NCI-H526 (cell line): ENCODE data around the gene MMP24.

Experiments used
- DNase-seq, 2 experiments: peaks; one replicate each; lab custom pipeline; 2025; lab: John Stamatoyannopoulos, UW

MMP24 gene

DNA sequence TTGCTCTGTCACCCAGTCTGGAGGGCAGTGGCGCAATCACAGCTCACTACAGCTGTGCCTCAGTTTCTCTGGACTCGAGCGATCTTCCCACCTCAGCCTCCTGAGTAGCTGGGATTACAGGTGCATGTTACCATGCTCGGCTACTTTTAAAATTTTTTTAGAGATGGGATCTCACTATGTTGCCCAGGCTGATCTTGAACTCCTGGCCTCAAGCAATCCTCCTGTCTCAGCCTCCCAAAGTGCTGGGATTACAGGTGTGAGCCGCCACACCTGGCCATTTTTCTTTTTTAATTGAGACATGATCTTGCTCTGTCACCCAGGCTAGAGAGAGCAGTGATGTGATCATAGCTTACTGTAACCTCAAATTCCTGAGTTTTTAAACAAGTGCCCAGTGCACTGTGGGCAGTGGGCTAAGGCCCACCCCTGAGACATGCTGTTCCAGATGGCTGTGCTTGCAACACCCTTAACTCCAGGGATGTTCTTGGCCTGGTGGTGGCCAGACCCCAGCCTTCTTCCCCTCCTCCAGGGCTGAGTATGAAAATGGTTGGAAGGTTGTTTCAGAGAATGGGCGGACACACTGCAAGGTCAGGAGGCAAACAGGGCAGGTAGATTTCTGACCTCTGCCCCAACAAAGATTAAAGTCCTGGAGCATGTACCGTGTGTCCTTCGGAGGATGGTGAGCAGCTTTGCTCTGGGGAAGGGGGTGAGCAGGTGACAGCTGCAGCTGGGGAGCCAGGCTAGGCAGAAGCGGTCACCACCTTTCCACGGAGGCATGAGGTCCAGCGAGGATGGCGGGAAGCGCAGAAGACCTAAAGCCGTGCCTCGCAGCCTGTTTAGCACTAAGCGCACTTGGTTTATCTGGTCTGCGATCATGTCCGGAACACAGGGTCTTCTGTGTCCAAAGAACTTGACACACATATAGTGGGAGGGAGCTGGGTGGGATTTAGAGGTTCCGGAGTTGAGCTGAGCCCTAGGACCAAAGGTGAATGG is 67.1 kb downstream of the MMP24 start:
- DNase-seq: no peak

DNA sequence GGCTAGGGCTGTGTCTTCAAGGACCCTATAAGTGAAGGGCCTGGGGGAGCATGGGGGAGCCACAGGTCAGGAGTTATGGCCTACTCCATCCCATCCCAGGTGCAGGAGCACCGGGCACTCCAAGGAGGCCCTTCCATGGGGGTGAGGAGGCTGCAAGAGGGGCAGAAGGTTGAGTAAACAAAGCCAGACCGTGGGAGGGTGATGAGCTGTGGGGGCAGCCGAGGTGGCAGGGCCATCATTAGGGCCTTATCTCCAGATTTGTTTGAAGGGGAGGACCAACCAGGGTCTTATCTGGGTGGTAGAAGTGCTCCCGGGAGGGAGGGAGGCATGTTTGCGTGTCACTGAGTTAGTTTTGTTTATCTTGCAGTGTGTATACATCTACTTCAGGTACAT is 67.8 kb downstream of the MMP24 start:
- no peak for DNase-seq

DNA sequence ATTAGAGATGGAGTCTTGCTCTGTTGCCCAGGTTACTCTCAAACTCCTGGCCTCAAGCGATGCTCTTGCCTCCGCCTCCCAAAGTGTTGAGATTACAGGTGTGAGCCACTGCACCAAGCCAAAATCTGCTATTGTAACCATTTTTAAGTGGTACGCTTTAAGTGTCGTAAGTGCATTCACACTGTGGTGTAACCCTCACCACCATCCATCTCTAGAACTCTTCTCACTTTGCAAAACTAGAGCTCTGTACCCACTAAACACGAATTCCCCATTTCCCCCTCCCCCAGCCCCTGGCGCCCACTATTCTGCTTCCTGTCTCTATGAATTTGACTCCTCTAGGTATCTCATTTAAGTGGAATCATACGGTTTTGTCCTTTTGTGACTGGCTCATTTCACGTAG is 68.6 kb downstream of the MMP24 start:
- no peak for DNase-seq

DNA sequence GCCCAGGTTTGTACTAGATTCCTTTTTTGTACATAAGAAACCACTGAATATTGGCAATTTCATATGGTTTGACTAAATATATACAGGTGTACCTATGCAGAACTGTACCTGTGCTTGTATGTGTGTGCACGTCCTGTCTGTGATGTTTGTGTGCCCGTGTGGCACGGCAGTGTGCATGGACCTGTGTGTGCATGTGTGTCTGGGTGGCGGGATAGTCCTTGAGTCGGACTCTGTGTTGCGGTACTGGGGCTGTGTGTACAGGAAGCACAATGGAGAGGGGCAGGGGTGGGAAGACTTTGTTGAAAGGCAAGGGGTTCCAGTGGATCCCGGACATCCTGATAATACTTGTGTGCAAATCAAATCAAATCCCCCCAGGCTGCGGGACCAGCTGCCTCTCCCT is 69.2 kb downstream of the MMP24 start:
- no peak for DNase-seq

DNA sequence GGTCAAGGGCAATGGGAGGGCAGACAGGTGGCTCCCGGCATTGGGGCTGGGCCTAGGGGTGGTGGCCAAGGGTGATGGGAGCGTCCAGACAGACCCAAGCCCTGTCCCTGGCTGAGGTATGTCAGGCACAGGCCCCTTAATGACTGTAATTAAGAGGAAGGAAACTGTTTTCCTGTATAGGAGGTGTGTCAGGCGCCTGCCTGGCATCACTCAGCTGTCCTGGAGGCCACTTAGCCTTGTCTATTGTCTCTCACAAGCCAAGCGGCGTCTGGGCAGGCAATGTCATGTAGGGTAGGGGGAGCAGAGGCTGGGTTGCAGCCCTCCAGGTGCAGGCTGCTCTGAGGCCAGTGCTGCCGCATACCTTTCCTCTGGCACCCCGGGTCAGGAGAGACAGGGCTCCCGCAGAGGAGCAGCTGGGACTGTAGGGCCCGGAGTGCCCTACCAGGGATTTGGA is 69.6 kb downstream of the MMP24 start:
- DNase-seq: no peak

DNA sequence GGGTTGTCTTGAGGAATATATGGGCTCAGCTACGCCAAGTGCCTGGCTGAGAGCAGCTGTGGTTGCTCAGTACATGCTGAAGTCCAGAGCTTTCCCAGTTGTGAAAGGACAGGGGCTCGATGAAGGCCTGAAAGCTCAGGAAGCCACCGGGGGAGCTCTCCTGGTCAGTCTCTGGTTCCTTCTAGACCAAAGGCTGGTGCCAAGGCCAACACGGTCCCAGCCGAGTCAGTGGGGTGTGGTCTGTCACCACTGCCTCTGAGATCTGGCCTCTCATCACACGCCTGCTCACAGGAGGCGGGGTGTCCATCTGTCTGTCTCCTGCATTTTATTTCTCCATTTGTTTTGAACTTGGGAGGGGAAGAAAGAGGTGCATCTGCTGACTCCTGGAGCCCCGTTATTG is 70.7 kb downstream of the MMP24 start:
- DNase-seq: no peak

DNA sequence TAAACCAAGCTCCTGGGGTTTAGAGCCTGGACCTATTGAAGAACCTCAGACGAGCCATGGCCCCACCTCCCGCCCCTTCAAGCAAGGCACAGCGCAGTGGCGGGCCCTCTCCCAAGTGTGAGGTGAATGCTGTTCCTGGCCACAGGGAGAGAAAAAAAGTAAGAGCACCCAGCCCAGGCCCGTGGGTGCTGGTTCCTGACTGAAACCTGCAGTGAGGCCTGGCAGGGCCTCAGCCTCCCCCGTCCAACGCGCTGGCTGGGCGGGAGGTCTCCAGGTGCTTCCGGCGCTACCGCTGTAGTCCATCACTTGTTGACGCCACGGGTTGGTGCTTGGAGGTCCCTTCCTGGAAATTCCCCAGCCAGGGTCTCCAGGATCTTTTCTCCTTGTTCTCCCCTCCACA is 71.2 kb downstream of the MMP24 start:
- DNase-seq: no peak

DNA sequence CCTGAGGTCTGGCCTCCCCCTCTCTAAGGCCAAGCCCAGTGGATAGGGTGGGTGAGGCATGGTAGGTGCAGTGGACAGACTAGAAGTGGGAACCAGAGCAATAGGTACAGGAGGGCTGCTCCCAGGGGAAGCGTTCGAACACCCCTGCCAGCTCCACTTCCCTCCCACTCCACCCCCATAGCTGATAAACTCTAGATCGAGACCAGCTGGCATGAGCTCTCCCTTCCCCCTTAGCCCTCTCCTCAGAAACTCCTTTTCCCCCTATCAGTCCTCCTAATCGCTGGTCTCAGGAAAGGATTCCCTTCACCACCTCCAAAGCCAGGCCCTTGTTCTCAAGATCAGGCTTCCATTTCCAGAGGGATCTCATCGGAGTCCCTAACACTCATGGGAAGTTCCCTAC is 71.8 kb downstream of the MMP24 start:
- DNase-seq: no peak

DNA sequence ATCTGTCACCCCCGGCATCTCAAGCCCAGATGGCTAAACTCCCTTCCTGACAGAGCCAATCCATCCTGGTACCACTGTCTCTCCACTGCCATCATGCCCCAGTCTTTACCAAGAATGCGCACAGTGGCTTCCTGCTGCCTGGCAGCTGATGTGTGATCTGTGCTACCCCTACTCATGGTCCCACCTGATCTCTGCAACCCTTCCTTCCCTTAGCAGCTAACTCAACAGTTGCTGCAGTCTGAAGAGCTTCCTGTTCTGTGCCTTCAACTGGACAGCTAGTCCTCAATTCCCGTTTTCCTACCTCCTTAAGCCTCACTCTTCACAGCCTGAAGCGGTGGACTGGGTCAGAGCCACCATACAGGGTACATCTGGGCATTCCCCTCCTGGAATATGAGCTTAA is 73.3 kb downstream of the MMP24 start:
- no peak for DNase-seq

DNA sequence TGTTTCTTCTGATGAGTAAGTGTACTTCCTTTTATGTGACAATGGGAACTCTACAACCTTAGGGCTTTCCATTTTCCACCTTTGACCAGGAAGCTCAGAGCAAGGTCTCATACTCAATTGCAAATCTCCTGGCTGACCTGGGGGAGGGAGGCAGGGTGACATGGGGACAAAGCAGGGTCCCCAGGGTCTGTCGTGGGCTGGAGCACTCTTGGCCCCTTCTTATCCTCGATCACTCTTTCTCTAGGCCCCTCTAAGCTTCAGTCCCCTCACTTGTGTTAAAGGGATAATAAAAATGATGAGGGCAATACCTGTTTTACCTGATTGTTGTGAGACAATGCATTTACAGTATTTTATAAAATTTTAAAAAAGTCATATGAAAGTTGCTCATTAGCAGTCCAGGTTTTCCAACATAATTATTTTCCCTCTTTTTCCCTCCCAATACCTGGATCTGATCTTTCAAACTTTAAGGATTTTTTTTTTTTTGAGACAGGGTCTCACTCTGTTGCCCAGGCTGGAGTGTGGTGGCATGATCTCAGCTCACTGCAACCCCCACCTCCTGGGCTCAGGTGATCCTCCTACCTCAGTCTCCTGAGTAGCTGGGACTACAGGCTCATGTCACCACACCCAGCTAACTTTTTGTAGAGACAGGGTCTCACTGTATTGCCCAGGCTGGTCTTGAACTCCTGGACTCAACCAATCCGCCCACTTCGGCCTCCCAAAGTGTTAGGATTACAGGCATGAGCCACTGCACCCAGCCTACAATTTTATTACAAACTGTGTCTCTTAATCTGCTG is 74.2 kb downstream of the MMP24 start:
- no peak for DNase-seq

DNA sequence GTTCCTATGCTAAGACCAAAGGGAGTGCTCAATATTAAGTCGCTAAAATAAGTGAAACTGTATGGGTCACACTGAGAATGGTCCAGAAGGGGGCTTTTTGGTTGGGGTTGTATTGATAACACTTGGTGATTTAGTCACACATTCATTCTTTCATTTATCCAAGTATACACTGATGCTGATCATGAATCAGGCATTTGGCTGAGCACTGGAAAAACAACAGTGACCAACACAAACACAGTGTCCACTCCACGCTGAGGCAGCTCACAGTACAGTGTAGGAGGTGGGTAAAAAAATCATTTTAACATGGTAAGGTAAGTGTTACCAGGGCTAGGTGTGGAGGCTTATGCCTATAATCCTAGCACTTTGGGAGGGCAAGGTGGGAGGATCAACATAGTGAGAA is 74.9 kb downstream of the MMP24 start:
- no peak for DNase-seq

DNA sequence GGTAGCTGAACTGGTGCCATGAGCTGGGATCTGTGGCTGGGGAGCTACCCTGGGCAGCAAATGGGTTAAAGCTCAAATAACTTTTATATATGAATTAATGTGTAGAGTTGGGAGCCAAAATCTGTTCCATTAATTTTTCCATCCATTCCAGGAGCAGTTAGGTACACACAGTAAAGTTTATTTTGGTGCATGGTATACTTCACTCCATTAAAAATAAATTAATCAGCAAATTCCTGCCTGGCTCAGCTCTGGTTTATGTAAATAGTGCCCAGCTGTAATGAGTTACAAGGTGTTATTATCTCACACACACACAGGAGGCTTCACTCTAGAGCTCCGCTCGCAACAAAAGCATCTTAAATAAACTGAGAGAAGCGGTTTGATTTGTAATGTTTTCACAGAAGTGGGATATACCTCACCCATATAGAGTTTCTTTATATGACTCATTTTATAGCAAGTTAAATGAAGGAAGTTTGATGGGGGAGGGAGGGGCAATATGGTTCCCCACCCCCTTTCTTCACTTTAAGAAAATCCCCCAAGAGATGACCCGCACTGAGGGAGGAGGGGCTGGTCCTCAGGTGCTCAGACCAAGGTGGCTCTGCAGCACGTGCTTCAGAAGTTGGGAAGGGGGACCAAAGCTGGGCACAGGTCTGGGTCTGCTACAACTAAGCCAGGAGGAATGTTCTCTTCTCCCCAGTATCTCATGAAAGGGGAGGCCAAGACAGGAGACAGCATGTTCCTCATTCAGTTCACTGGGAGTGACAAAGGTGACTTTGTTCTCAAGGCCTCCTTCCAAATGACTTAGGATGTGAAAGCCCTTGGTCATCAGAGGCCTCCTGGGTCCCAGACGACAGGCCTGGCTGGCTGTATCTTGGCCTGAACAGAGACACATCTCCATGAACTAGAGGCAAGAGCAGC is 76.2 kb downstream of the MMP24 start:
- no peak for DNase-seq

DNA sequence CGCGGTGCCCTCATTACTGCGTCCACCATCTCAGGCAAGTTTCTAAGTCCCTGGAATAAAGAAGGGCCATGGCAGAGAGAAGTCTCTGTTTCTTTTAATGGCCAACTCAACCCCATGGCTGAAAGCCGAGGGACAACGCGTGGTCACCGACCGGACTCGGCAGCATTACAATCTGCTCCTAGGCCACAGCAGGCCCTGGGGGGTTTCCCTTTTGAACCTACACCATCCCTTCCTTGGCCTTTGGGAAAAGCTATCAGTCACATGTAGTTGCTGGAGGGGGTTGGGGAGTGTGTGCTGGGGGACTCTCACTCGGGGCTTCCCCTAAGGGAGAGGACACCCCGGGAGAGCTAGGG is 76.9 kb downstream of the MMP24 start:
- DNase-seq: no peak

DNA sequence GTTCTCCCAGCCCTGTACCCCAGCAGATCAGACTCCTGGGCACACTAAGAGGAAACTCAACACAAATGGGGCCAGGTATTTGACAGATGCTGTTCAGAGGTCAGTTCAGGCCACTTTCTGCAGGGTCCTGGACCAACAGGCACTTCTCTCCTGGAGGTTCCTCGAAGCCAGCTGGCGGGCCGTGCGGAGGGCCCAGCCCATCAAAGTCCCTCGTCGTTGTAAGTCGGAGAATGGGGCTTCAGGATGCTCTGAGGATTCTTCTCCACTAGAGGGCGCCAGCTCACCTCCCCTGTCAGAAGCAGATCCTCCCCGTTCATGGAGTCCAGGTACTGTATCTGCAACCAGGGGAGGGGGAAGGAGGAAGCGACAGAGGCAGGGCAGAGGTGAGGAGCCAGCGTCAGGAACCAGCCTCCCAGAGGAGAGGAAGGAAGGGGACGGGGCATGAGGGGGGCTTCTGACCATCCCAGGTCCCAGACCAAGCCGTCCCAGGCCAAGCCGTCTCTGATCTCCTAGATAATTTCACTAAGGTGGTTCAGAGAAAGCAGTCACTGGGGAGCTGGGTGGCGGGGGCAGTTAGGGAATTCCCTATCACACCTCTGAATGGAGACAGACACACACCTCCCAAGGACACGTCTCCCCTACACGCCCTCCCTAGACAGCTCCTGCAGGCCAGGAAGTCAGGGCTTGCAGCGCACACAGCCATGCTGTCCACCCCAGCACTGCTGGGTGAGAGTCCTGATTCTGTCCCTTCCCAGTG is 77.4 kb downstream of the MMP24 start:
- DNase-seq: peak; percentile 83 to 96

DNA sequence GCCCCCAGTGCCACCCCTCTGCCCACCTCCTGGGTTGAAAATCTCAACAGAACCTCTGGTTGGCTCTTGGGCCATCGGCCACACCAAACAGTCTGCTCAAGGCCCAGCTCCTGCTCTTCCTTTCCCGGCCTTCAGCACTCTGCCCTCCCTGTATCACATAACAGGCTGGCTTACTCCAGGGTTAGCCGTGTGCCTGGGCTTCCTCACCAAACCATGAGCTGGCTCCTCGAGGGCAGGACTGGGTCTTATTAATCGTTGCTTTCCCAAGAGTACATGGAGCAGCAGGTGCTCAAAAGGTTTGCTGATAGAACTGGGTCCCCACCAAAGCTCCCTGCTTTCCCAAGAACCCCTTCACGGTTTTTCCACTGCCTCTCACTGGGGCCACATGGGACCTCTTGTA is 78.5 kb downstream of the MMP24 start:
- DNase-seq: no peak

DNA sequence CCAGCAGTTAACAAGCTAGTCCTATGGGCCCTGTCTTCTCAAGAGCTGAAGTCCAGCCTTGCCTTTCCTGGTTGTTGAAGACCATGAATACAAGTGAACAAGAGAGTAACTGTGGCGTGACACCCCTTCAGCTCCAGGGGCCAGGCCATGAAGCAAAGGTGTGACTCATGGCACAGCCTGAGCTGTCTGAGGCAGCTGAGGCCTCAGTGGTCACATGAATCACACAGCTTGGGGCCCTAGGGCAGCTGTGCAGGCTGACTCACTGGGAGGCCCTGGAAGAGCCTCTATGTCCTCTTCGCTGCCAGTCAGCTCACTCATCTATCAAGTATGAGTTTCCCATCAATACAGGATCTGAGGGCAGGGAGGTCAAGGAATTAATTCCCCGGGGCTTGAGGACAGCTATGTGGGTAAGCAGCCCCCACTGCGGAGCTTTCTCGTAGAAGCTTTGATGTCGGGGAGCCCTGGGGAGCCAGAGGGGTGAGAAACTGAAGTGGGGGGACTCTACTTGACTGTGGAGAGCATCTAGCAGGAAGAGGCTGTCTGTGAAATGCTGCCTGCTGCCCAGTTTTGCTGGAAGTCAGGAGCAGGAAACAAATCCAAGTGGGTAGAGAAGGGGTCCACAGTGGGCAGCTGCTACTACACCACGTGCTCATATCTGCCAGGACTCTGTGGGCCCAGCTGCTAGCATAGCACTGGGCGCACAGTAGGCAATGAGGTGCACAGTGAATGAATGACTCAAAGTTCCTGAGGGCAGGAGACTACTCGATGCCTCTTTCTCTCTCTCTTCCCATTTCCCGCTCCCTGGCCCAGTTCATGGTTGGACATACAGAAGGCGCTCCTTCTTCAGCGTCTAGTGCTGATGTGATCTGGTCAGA is 79.4 kb downstream of the MMP24 start:
- no peak for DNase-seq

DNA sequence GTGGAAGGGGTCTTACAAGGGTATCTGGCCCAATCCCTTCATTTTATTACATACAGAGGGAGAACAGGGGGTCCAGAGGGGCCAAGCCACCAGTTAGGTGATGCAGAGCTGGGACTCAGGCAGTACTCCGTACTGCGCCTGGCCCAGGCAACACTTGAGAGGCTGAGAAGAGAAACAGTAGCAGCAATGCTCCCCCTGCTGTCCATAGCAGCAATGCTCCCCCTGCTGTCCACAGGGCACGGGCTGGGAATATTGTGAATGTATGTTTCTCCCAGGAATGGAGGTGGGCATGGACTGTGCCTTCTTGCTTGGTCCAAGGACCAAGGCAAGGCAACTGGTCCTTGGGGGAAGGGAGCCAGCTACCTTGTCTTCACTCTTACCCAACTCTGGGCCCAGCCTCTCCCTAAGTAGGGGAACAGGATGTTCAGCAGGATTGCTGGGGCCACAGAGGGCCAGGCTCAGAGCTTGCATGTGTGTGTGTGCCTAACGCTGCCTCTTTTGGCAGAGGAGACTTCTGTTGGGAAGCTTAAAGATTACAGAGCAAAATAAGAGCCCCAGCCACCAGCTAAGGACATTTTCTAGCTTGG is 80.5 kb downstream of the MMP24 start:
- peak; percentile 40 to 75 for DNase-seq

DNA sequence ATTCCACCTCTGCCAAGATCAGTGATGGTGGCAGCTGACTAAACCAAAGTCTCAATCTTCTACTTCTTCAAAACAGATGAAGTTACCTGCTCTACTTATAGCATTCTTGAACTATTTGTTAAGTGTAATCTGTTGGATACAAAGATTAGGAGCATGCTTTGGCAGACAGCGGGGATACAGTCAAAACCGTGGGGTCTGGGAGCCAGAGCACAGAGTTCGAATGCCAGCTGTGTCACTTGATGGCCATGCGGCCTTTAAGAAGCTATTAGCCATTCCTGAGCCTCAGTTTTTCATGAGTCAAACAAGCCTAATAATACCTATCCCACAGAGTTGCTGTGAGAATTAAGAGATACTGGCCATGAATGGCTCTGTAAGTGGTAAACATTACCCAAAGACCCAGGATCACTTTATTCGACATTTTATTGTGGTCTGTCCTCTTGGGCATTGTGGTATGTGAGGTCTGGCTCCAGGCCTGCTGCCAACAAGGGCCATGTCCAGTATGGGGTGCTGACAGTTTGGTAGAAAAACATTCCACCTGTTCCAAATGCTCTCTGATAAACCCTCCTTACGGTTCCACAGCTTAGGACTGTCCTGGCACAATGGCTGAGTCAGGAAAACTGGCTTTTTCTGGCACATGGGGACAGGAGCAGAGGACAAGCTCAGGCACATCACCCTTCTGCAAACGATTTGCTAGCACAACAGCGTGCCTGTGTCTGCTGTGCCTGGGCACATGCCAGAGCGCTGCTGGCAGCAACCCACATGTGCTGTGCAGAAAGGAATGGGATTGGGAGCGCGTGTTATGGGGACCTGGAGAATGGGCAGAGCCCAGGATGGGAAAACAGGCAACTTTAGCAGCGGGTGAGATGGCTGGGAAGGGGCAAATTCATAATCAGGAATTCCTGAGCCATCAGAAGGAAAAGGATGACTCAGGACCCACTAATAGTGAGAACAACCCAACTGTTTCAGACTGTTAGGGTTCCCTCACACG is 81.5 kb downstream of the MMP24 start:
- DNase-seq: no peak

DNA sequence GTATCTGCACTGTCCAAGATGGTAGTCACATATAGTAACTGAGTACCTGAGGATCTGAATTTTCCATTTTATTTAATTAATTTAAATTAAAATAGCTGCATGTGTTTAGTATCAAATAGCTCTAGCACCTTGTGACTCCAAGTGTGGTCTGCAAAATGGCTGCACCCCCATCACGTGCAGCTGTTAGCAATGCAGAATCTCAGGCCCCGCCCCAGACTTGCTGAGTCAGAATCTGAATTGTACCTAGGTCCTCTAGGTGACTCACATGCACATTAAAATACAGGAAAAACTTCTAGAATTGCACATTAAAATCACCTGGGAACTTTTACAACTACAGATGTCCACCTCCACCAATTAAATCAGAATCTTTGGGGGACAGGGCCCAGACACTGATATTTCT is 84.9 kb downstream of the MMP24 start:
- no peak for DNase-seq
